DMS 273 (cell line): ENCODE measurements around the gene CCT4.
"Not testable (repeated sequence)": the region's sequence is repeated elsewhere in the genome, so short reads cannot be mapped to it uniquely, and the experiment has no call there.

ENCODE experiments used
- DNase-seq: peaks from one replicate; lab custom pipeline; 2025; ENCODE audit not compliant: unreplicated experiment; lab: John Stamatoyannopoulos, UW

The CCT4 gene

GRCh38 chr2:61888267-61889055, at the start of gene CCT4:
Gene CCT4 (minus strand): TSS chr2:61888656. CDS start chr2:61888507, 149 bp downstream.
- DNase-seq = peak; percentile 94

- peak; percentile 9 for DNase-seq
Measured at GRCh38 chr2:61937886-61938285, 49.4 kb upstream of the CCT4 start.

GRCh38 chr2:61937098-61937497, 48.6 kb upstream of the CCT4 start:
- DNase-seq = no peak

- no peak for DNase-seq
Measured at GRCh38 chr2:61928826-61929461, 40.5 kb upstream of the CCT4 start.

GRCh38 chr2:61926531-61927477, 38.3 kb upstream of the CCT4 start:
- DNase-seq = no peak

- DNase-seq = no peak
Measured at GRCh38 chr2:61924895-61925663, 36.6 kb upstream of the CCT4 start.

- DNase-seq = no peak
Measured at GRCh38 chr2:61922714-61923113, 34.3 kb upstream of the CCT4 start.

- DNase-seq = no peak
Measured at GRCh38 chr2:61920548-61920947, 32.1 kb upstream of the CCT4 start.

GRCh38 chr2:61914794-61915193, 26.3 kb upstream of the CCT4 start:
- not testable (repeated sequence) for DNase-seq

GRCh38 chr2:61911510-61911909, 23.1 kb upstream of the CCT4 start:
- DNase-seq = peak; percentile 18

- peak; percentile 37 for DNase-seq
Measured at GRCh38 chr2:61910603-61911002, 22.1 kb upstream of the CCT4 start.

GRCh38 chr2:61909116-61909515, 20.7 kb upstream of the CCT4 start:
- DNase-seq = no peak

GRCh38 chr2:61906186-61906470, 17.7 kb upstream of the CCT4 start:
- DNase-seq = peak; percentile 43

- DNase-seq = peak; percentile 91
Measured at GRCh38 chr2:61905372-61906185, 17.1 kb upstream of the CCT4 start, which contains the start of gene COMMD1. Gene COMMD1 (plus strand): TSS chr2:61905674. CDS start chr2:61905679, 5 bp downstream.

- DNase-seq = no peak
Measured at GRCh38 chr2:61900281-61900680, 11.8 kb upstream of the CCT4 start.

- peak; percentile 56 for DNase-seq
Measured at GRCh38 chr2:61898810-61899209, 10.4 kb upstream of the CCT4 start.

GRCh38 chr2:61887717-61888266, 664 bp downstream of the CCT4 start:
- peak; percentile 64 for DNase-seq

- DNase-seq = no peak
Measured at GRCh38 chr2:61885896-61886603, 2.4 kb downstream of the CCT4 start.

GRCh38 chr2:61882850-61883249, 5.6 kb downstream of the CCT4 start:
- DNase-seq = no peak
